ENCODE data around the gene ANKRD18B.
"Not testable (repeated sequence)": the region's sequence is repeated elsewhere in the genome, so short reads cannot be mapped to it uniquely, and the experiment has no call there.

Gene ANKRD18B

DNA sequence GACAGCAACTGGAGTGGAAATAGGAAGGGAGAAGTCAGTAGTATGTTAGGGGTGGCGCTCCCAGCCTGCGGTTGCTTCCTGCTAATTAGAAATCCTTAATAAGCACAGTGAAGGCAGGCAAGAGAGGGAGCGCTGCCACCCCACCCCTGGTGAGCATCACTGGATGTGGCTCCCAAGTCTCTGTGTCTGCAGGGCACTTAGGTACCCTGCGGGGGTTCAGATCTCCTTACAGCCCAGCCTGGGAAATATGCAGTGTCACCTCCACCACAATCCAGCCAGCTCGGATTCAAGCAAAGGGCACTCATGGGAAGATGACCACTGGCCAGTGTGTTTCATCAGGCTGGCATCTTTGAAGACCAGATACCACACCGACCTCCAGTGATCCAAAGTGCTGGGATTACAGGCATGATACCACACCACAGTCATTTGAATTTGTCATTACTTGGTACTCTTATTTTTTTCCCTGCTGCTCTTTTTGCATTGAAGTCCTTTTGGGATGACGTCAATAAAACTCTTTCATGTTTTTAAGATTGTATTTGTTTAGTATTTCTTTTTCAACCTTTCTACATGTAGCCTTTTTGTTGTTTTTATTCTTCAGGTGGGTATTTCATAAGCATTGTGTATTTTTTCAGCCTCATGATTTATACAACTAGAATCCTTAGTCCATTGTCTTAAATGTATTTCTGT is 90.1 kb downstream of the ANKRD18B start:
- DNase-seq: no peak

DNA sequence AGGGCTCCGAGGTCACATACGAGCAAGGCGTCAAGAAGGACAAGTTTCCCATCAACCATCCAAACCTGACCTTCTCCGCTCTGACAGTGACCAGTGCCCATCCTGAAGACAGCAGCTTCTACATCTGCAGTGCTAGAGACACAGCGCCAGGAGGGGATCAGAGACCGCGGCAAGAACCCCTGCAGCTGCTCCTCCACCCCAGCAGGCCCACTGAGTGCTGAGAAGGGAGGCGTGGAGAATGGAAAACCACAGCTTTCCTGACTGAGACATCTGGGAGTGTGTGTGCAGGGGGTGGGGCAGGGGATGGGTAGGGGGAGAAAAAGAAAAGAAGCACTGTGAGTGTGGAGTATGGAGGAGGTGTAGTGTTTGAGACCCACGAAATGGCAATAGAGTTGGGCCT is 94.3 kb downstream of the ANKRD18B start:
- DNase-seq: not testable (repeated sequence)

DNA sequence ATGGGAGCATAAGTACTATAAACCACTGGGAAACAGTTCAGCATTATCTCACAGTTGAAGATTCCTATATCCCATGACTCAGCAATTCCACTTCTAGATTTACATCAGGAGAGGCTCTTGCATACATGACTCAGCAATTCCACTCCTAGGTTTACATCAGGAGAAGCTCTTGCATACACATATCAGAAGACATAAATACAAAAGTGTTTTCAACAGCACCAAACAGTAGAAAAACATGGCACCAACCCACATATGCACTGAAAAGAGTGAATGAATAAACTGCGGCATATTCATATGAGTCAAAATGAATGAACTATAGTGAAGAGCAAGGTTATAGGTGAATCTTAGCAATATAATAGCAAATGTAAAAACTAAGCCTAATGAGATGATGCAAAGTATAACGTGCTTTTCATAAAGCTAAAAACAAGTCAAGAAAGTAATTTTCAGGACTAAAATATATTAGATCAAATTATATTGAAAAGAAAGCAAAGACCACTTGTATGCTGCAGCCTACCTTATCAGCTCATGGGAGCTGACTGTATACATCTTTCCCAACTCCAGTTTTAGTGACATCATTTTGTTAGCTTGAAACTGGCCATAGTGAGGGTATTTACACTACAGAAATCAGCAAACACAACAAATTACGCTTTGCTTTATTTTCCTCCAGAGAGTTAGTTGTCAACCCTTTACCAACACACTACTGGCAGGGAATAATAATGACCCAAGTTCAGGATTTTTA is 95.8 kb downstream of the ANKRD18B start:
- DNase-seq: no peak

DNA sequence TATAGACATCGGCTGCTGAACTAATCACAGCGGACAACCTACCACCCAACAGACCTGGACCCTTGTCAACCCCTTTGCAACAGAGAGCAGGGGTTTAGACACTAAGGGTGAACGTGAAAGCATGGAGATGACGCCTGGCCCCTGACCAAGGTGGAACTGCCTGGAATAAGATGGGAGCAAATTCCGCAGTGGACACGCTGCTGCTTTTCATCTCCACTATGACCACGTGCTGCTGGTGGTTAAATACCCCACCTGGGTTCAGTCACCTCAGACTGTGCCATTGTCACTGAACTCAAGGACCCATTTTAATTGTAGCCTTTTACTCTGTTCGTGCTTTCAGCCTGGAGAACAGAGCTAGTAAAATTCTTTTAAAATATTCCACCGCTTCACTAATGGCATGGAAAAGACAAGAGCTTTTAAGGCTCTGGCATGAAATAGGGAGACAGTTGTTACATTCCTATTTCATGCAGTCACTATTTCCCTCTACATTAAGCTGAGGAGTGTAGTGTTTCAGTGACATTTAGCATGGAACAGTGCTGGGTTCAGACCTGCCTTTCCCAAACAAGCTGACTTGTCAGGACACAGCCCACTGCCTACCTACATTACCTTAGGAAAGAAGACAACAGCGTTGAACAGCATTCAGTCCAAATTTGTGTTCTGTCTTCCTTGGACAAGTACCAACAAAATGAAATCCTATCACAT is 96.8 kb downstream of the ANKRD18B start:
- DNase-seq: no peak

Measured in NCI-H1694 treated with DMSO at 0.1 percent for 48 hours (cell line).